Stomach smooth muscle (tissue), 2 donors: ENCODE results near the gene GPRC5D.

ENCODE experiments used
- H3K27ac ChIP-seq: one replicate; pipeline ENCODE4 v1.7.0; 2013; ENCODE audit warnings: mild to moderate bottlenecking, low read length, inconsistent platforms
- H3K27me3 ChIP-seq, 2 donors: one replicate each; pipeline ENCODE4 v1.7.0; 2013; ENCODE audit warnings: low read length in 2 of 2; ENCODE audit not compliant: insufficient read depth in 2 of 2, control insufficient read depth in 1 of 2
- H3K36me3 ChIP-seq, 2 donors: one replicate each; pipeline ENCODE4 v1.7.0; 2013; ENCODE audit warnings: low read length in 2 of 2; ENCODE audit not compliant: control insufficient read depth in 2 of 2, insufficient read depth in 2 of 2
- H3K4me1 ChIP-seq: one replicate; pipeline ENCODE4 v1.7.0; 2013; ENCODE audit warnings: low read length; ENCODE audit not compliant: control insufficient read depth, insufficient read depth
- H3K4me3 ChIP-seq, 2 donors: one replicate each; pipeline ENCODE4 v1.7.0; 2013; ENCODE audit warnings: low read length in 2 of 2
- H3K9ac ChIP-seq, 2 donors: one replicate each; pipeline ENCODE4 v1.7.0; 2013; ENCODE audit warnings: low read length in 2 of 2, mild to moderate bottlenecking in 1 of 2
- H3K9me3 ChIP-seq, 2 donors: one replicate each; pipeline ENCODE4 v1.7.0; 2013; ENCODE audit warnings: low read length in 2 of 2; ENCODE audit not compliant: control insufficient read depth in 2 of 2
- donor health status: healthy.
- donor health status: Pancreatic carcinoma.

Gene GPRC5D

GRCh38 chr12:12979731-12980259 is 27.8 kb upstream of the GPRC5D start:
- peaks cover 18 to 29% of the 10 kb centered on the region in 2 donors for H3K36me3 ChIP-seq

GRCh38 chr12:12979126-12979525 is 27.2 kb upstream of the GPRC5D start:
- H3K36me3 ChIP-seq = peaks cover 23 to 35% of the 10 kb centered on the region in 2 donors
- H3K9ac ChIP-seq = no peak overlapping the region
- no peak overlapping the region for H3K27ac ChIP-seq
- no peak overlapping the region for H3K4me3 ChIP-seq
- H3K27me3 ChIP-seq = no peaks in the 10 kb centered on the region
- H3K4me1 ChIP-seq = peaks cover 11% of the 10 kb centered on the region
- no peaks in the 10 kb centered on the region for H3K9me3 ChIP-seq

More at GRCh38 chr12:12979731-12980259, 27.8 kb upstream of the GPRC5D start:
- Histone ChIP-seq H3K9ac (no peak overlapping the region), H3K4me1 (peaks cover 11% of the 10 kb centered on the region), H3K4me3 (peak overlapping the region in 1 of 2 donors; percentile 18), H3K27ac (no peak overlapping the region), H3K27me3 (no peaks in the 10 kb centered on the region), H3K9me3 (no peaks in the 10 kb centered on the region)

GRCh38 chr12:12977231-12977630 is 25.3 kb upstream of the GPRC5D start:
- Histone ChIP-seq H3K27ac (no peak overlapping the region), H3K36me3 (peaks cover 36 to 48% of the 10 kb centered on the region in 2 donors), H3K9me3 (peaks cover 4 to 10% of the 10 kb centered on the region in 2 donors), H3K27me3 (no peaks in the 10 kb centered on the region), H3K4me3 (no peak overlapping the region), H3K9ac (no peak overlapping the region), H3K4me1 (peaks cover 11% of the 10 kb centered on the region)

- H3K36me3 ChIP-seq = peaks cover 36 to 44% of the 10 kb centered on the region in 2 donors
- H3K9me3 ChIP-seq = peaks cover 4 to 10% of the 10 kb centered on the region in 2 donors
- H3K4me3 ChIP-seq = no peak overlapping the region
- peaks cover 11% of the 10 kb centered on the region for H3K4me1 ChIP-seq
- no peak overlapping the region for H3K27ac ChIP-seq
- H3K27me3 ChIP-seq = no peaks in the 10 kb centered on the region
- no peak overlapping the region for H3K9ac ChIP-seq
Observed at GRCh38 chr12:12976366-12976765, 24.4 kb upstream of the GPRC5D start.

- Histone ChIP-seq H3K27ac (peak overlapping the region; percentile 2), H3K36me3 (peaks cover 29 to 37% of the 10 kb centered on the region in 2 donors), H3K9me3 (peaks cover 4 to 10% of the 10 kb centered on the region in 2 donors), H3K27me3 (no peaks in the 10 kb centered on the region), H3K9ac (peak overlapping the region in 1 of 2 donors; percentile 5), H3K4me3 (no peak overlapping the region), H3K4me1 (peaks cover 11% of the 10 kb centered on the region)
Observed at GRCh38 chr12:12975322-12976077, 23.5 kb upstream of the GPRC5D start.

- H3K9ac ChIP-seq = no peak overlapping the region
- no peak overlapping the region for H3K4me3 ChIP-seq
- H3K27ac ChIP-seq = no peak overlapping the region
- peaks cover 4 to 10% of the 10 kb centered on the region in 2 donors for H3K9me3 ChIP-seq
- H3K27me3 ChIP-seq = no peaks in the 10 kb centered on the region
- H3K36me3 ChIP-seq = peaks cover 29 to 32% of the 10 kb centered on the region in 2 donors
- H3K4me1 ChIP-seq = peaks cover 5% of the 10 kb centered on the region
Observed at GRCh38 chr12:12974211-12974610, 22.2 kb upstream of the GPRC5D start.

- H3K36me3 ChIP-seq = peaks cover 26 to 29% of the 10 kb centered on the region in 2 donors
- H3K9ac ChIP-seq = no peak overlapping the region
- no peak overlapping the region for H3K27ac ChIP-seq
- H3K4me3 ChIP-seq = no peak overlapping the region
- H3K4me1 ChIP-seq = peaks cover 5% of the 10 kb centered on the region
- H3K27me3 ChIP-seq = no peaks in the 10 kb centered on the region
- H3K9me3 ChIP-seq = peaks cover 4 to 10% of the 10 kb centered on the region in 2 donors
Observed at GRCh38 chr12:12973019-12973418, 21.0 kb upstream of the GPRC5D start.

GRCh38 chr12:12965836-12966235 is 13.9 kb upstream of the GPRC5D start:
- Histone ChIP-seq H3K36me3 (no peaks in the 10 kb centered on the region), H3K27ac (no peak overlapping the region), H3K9ac (no peak overlapping the region), H3K4me3 (no peak overlapping the region), H3K4me1 (no peaks in the 10 kb centered on the region), H3K9me3 (no peaks in the 10 kb centered on the region), H3K27me3 (no peaks in the 10 kb centered on the region)

- H3K27me3 ChIP-seq = no peaks in the 10 kb centered on the region
- no peak overlapping the region for H3K27ac ChIP-seq
- H3K36me3 ChIP-seq = no peaks in the 10 kb centered on the region
- H3K9me3 ChIP-seq = no peaks in the 10 kb centered on the region
- no peaks in the 10 kb centered on the region for H3K4me1 ChIP-seq
- no peak overlapping the region for H3K4me3 ChIP-seq
- no peak overlapping the region for H3K9ac ChIP-seq
Observed at GRCh38 chr12:12964255-12964654, 12.3 kb upstream of the GPRC5D start.

- H3K4me1 ChIP-seq = no peaks in the 10 kb centered on the region
- H3K36me3 ChIP-seq = no peaks in the 10 kb centered on the region
- H3K27me3 ChIP-seq = no peaks in the 10 kb centered on the region
- H3K27ac ChIP-seq = no peak overlapping the region
- no peak overlapping the region for H3K4me3 ChIP-seq
- H3K9ac ChIP-seq = no peak overlapping the region
- no peaks in the 10 kb centered on the region for H3K9me3 ChIP-seq
Observed at GRCh38 chr12:12960639-12961209, 8.8 kb upstream of the GPRC5D start.

GRCh38 chr12:12958886-12959285 is 6.9 kb upstream of the GPRC5D start:
- Histone ChIP-seq H3K4me1 (no peaks in the 10 kb centered on the region), H3K36me3 (no peaks in the 10 kb centered on the region), H3K27ac (no peak overlapping the region), H3K9me3 (no peaks in the 10 kb centered on the region), H3K9ac (no peak overlapping the region), H3K4me3 (no peak overlapping the region), H3K27me3 (no peaks in the 10 kb centered on the region)
